HepG2 (cell line): ENCODE data around the gene AKAP8L. TPM values are rescaled to one million over a fixed set of nuclear protein-coding genes. Genes with fewer than 3 reads are reported as not detected.

Experiments used
- CBFB ChIP-seq: sonication (generic); formaldehyde crosslinking; IDR thresholded peaks from 2 replicates; pipeline ENCODE4 v1.4.0; 2020; ENCODE audit warnings: missing genetic modification reagents
- GTF3A ChIP-seq: sonication (generic); formaldehyde crosslinking; conservative IDR thresholded peaks from 2 replicates; pipeline ENCODE4 v1.4.0; 2020; ENCODE audit warnings: mild to moderate bottlenecking, missing genetic modification reagents
- HBP1 ChIP-seq: IDR thresholded peaks from 2 replicates; pipeline ENCODE4 v1.6.1; 2016; ENCODE audit warnings: low read depth, control low read depth
- ISL2 ChIP-seq: sonication (generic); formaldehyde crosslinking; IDR thresholded peaks from 2 replicates; pipeline ENCODE4 v1.5.0; 2020; ENCODE audit warnings: missing genetic modification reagents
- KDM3A ChIP-seq: IDR thresholded peaks from 2 replicates; pipeline ENCODE4 v1.6.1; 2018; ENCODE audit warnings: low read depth, missing compliant biosample characterization
- KDM4B ChIP-seq: sonication (generic); formaldehyde crosslinking; IDR thresholded peaks from 2 replicates; pipeline ENCODE4 v1.4.0; 2020; ENCODE audit warnings: missing genetic modification reagents
- KDM5A ChIP-seq: fragments of 200-600 bp; sonication (generic); IDR thresholded peaks from 2 replicates; pipeline ENCODE4 v1.7.0; 2018; ENCODE audit warnings: antibody characterized with exemption, mild to moderate bottlenecking, low read length, borderline replicate concordance
- RBFOX2 ChIP-seq: fragments of 200-400 bp; formaldehyde crosslinking; IDR thresholded peaks from 2 replicates; pipeline ENCODE4 v1.6.1; 2017; ENCODE audit warnings: low read depth, mild to moderate bottlenecking, low read length
- RXRA ChIP-seq: sonication (generic); formaldehyde crosslinking; IDR thresholded peaks from 2 replicates; pipeline ENCODE4 v1.5.1; 2020; ENCODE audit warnings: missing genetic modification reagents
- SAFB2 ChIP-seq: sonication (generic); formaldehyde crosslinking; IDR thresholded peaks from 2 replicates; pipeline ENCODE4 v1.5.1; 2020; ENCODE audit warnings: missing genetic modification reagents, low read depth, mild to moderate bottlenecking, borderline replicate concordance
- SIN3A ChIP-seq: IDR thresholded peaks from 2 replicates; pipeline ENCODE4 v1.6.1; 2011; ENCODE audit warnings: low read depth, mild to moderate bottlenecking, control low read depth, low read length, borderline replicate concordance
- TBX3 ChIP-seq: fragments of 450-650 bp; IDR thresholded peaks from 2 replicates; pipeline ENCODE4 v1.6.1; 2017; ENCODE audit warnings: antibody characterized with exemption, mild to moderate bottlenecking, inconsistent platforms, borderline replicate concordance
- ZBTB3 ChIP-seq: sonication (generic); formaldehyde crosslinking; IDR thresholded peaks from 2 replicates; pipeline ENCODE4 v1.4.0; 2020; ENCODE audit warnings: low read depth, mild to moderate bottlenecking, moderate library complexity, missing genetic modification reagents, borderline replicate concordance
- ZGPAT ChIP-seq: IDR thresholded peaks from 2 replicates; pipeline ENCODE4 v1.6.1; 2016; ENCODE audit warnings: mild to moderate bottlenecking
- ZMYM2 ChIP-seq: sonication (generic); formaldehyde crosslinking; IDR thresholded peaks from 2 replicates; pipeline ENCODE4 v1.8.0; 2022; ENCODE audit warnings: mild to moderate bottlenecking, missing genetic modification reagents
- ZNF234 ChIP-seq: sonication (generic); formaldehyde crosslinking; conservative IDR thresholded peaks from 2 replicates; pipeline ENCODE4 v1.5.1; 2020; ENCODE audit warnings: mild to moderate bottlenecking, missing genetic modification reagents
- ZNF431 ChIP-seq: sonication (generic); formaldehyde crosslinking; IDR thresholded peaks from 2 replicates; pipeline ENCODE4 v1.9.0; 2022; ENCODE audit warnings: missing genetic modification reagents, low read depth, mild to moderate bottlenecking, borderline replicate concordance
- ZNF574 ChIP-seq: sonication (generic); formaldehyde crosslinking; IDR thresholded peaks from 2 replicates; pipeline ENCODE4 v1.4.0; 2020; ENCODE audit warnings: missing genetic modification reagents
- ZNF766 ChIP-seq: sonication (generic); formaldehyde crosslinking; IDR thresholded peaks from 2 replicates; pipeline ENCODE4 v1.5.0; 2020; ENCODE audit warnings: missing genetic modification reagents, borderline replicate concordance
- polyA plus RNA-seq, 8 experiments: library from polyadenylated mRNA; depleted of rRNA in 3 of 8; stranded (reverse) in 7 of 8; unstranded in 1 of 8; fragments of >200 nt; fragmentation: Illumina TruSeq in 4 of 8; extraction: Trizol in 4 of 8; gene quantifications; 2 replicates each; pipeline versions ENCODE4 v1.2.1 to v1.2.3, GENCODE V29; 2011 to 2016; ENCODE audit warnings: low read depth in 4 of 8, missing spikeins in 1 of 8, mixed read lengths in 1 of 8; ENCODE audit not compliant: insufficient read depth in 1 of 8
- total RNA-seq, 5 experiments: library from RNA; depleted of rRNA; stranded (reverse); fragments of >200 nt; fragmentation: Illumina TruSeq; extraction: Trizol; gene quantifications; 2 replicates each; pipeline ENCODE4 v1.2.3, GENCODE V29; 2016; ENCODE audit warnings: low read depth in 1 of 5
- TF ChIP-seq, protein P1 (sequence below): sonication (generic); formaldehyde crosslinking; IDR thresholded peaks from 2 replicates; pipeline ENCODE4 v1.4.0; 2020; ENCODE audit warnings: missing genetic modification reagents
- TF ChIP-seq, protein P2 (sequence below): sonication (generic); formaldehyde crosslinking; IDR thresholded peaks from 2 replicates; pipeline ENCODE4 v1.4.0; 2020; ENCODE audit warnings: missing genetic modification reagents

AKAP8L gene
- total and polyA plus RNA-seq, 2 of the 13 experiments (the other 11 are each of a cell fraction or from before 2014, with no cell fraction given) = 48.2 to 49.6 TPM

DNA sequence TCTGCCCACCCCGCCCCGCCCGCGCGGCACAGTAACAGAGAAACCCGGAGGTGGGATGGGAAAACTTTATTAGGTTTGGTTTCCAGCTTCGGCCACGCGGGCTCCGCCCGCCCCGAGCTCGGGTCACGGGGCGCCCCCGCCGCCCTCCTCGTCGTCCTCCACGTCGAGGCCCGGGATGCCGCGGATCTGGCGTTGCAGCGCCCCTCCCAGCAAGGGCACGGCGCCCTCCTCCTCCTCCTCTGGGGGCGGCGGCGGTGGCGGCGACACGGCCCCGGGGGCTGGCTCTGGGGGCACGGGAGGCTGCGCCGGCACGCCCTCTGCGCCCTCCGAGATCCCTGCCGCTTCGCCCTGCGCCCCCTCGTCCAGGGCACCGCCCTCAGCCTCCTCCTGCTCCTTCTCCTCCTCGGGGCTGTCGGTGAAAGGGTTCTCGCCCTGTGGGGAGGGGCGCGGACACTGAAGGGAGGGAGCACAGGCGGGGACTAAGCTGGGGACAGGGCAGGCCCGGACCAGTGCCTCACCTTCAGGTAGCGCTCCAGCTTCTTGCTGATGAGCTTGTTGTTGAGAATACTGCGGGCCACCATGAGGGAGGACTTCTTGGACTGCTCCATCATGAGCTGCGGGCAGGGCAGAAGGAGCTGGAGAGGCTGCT, 38.7 kb downstream of the AKAP8L start (continued):
- peak; percentile 62; the same call in 1 of the 2 replicates for TF ChIP-seq ZNF234 (CRISPR knock-in tag)
- no peak; the same call in 1 of the 2 replicates for TF ChIP-seq ZNF574
- 0 out of 2 replicates have a peak, but pooled peaks have one; percentile 11 for TF ChIP-seq ISL2 (CRISPR knock-in tag)
- TF ChIP-seq KDM3A = no peak
- no peak for TF ChIP-seq KDM4B (CRISPR knock-in tag)
- TF ChIP-seq CBFB (CRISPR knock-in tag) = no peak
- TF ChIP-seq TBX3 = no peak
- TF ChIP-seq RXRA = 0 out of 2 replicates have a peak, but pooled peaks have one; percentile 21
- peak; percentile 52; the same call in 1 of the 2 replicates for TF ChIP-seq KDM5A
- no peak for TF ChIP-seq ZNF766 (CRISPR knock-in tag)
- peak; percentile 58; the same call in 1 of the 2 replicates for TF ChIP-seq RBFOX2
- TF ChIP-seq, protein P1, sequence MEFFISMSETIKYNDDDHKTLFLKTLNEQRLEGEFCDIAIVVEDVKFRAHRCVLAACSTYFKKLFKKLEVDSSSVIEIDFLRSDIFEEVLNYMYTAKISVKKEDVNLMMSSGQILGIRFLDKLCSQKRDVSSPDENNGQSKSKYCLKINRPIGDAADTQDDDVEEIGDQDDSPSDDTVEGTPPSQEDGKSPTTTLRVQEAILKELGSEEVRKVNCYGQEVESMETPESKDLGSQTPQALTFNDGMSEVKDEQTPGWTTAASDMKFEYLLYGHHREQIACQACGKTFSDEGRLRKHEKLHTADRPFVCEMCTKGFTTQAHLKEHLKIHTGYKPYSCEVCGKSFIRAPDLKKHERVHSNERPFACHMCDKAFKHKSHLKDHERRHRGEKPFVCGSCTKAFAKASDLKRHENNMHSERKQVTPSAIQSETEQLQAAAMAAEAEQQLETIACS (CRISPR knock-in tag) = no peak
- no peak for TF ChIP-seq ZBTB3 (CRISPR knock-in tag)
- TF ChIP-seq SAFB2 (CRISPR knock-in tag) = 0 out of 2 replicates have a peak, but pooled peaks have one; percentile 90
- peak; percentile 56; the same call in 1 of the 2 replicates for TF ChIP-seq SIN3A
- TF ChIP-seq ZMYM2 = no peak
- TF ChIP-seq ZNF431 (CRISPR knock-in tag) = 0 out of 2 replicates have a peak, but pooled peaks have one; percentile 25
- no peak for TF ChIP-seq GTF3A (CRISPR knock-in tag)
- TF ChIP-seq, protein P2, sequence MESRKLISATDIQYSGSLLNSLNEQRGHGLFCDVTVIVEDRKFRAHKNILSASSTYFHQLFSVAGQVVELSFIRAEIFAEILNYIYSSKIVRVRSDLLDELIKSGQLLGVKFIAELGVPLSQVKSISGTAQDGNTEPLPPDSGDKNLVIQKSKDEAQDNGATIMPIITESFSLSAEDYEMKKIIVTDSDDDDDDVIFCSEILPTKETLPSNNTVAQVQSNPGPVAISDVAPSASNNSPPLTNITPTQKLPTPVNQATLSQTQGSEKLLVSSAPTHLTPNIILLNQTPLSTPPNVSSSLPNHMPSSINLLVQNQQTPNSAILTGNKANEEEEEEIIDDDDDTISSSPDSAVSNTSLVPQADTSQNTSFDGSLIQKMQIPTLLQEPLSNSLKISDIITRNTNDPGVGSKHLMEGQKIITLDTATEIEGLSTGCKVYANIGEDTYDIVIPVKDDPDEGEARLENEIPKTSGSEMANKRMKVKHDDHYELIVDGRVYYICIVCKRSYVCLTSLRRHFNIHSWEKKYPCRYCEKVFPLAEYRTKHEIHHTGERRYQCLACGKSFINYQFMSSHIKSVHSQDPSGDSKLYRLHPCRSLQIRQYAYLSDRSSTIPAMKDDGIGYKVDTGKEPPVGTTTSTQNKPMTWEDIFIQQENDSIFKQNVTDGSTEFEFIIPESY = peak; percentile 81
- 0 out of 2 replicates have a peak, but pooled peaks have one; percentile 37 for TF ChIP-seq ZGPAT (CRISPR knock-in tag)
- TF ChIP-seq HBP1 = no peak
